ENCODE results near the gene SLC38A6. TPM values are rescaled to one million over a fixed set of nuclear protein-coding genes. Genes with fewer than 3 reads are reported as not detected.

Gene SLC38A6
- total RNA-seq, 1 experiment from 2014 or later, result 6.0 TPM

- no peak overlapping the region for H3K27ac ChIP-seq (ENCODE audit: insufficient read length, low read depth, low read length)
- no peaks in the 10 kb centered on the region for H3K9me3 Mint-ChIP-seq
- H3T11ph ChIP-seq (ENCODE audit: low read length), result no peak overlapping the region
- no peaks in the 10 kb centered on the region for H3K79me1 ChIP-seq (ENCODE audit: insufficient read depth, low read depth, low read length, poor library complexity, severe bottlenecking)
- H4K8ac ChIP-seq (replicated peaks; ENCODE audit: insufficient read length, low read depth, low read length), result no peak overlapping the region
- no peak overlapping the region for H4K91ac ChIP-seq (ENCODE audit: insufficient read length, low read depth, low read length)
- H2BK120ac ChIP-seq (ENCODE audit: low read depth, low read length, poor library complexity, severe bottlenecking), result no peak overlapping the region
- H3K23me2 ChIP-seq (ENCODE audit: insufficient read length, low read depth, low read length, poor library complexity, severe bottlenecking), result no peaks in the 10 kb centered on the region
- H2BK12ac ChIP-seq (ENCODE audit: insufficient read length, low read depth, low read length), result no peak overlapping the region
- H2AK5ac ChIP-seq (ENCODE audit: insufficient read length, low read length), result no peak overlapping the region
- no peak overlapping the region for H2BK5ac ChIP-seq (ENCODE audit: insufficient read length, low read length)
- DNase-seq, result no peak
- no peak overlapping the region for H4K5ac ChIP-seq (ENCODE audit: insufficient read length, low read depth, low read length)
- no peak overlapping the region for H3K4me2 ChIP-seq (ENCODE audit: insufficient read depth, insufficient read length, low read length)
- no peak overlapping the region for H3K27ac Mint-ChIP-seq
- no peak for TF ChIP-seq CTCF (conservative IDR thresholded peaks at IDR 0.05)
- H3K23ac ChIP-seq (ENCODE audit: insufficient read length, low read depth, low read length), result no peak overlapping the region
- H3K4me1 Mint-ChIP-seq, result peaks cover 7% of the 10 kb centered on the region in 2 experiments; a peak in 3 of 4 replicates
- H3K4ac ChIP-seq (ENCODE audit: low read depth, low read length), result no peak overlapping the region
- H2AFZ ChIP-seq (ENCODE audit: low read length), result no peak overlapping the region
- no peak overlapping the region for H2BK15ac ChIP-seq (ENCODE audit: low read depth, low read length)
- H3K9ac ChIP-seq (ENCODE audit: extremely low read depth, insufficient read length, low read length), result no peak overlapping the region
- H3K79me2 ChIP-seq (ENCODE audit: insufficient read depth, low read length), result no peaks in the 10 kb centered on the region
- H3K4me1 ChIP-seq (ENCODE audit: insufficient read depth, low read length), result peaks cover 3% of the 10 kb centered on the region; the same call in 1 of the 2 replicates
- H4K20me1 ChIP-seq (ENCODE audit: control insufficient read depth, insufficient read depth, insufficient read length), result no peaks in the 10 kb centered on the region
- no peaks in the 10 kb centered on the region for H3K27me3 Mint-ChIP-seq (ENCODE audit: low read depth)
- H3K56ac ChIP-seq (ENCODE audit: insufficient read length, low read depth, low read length), result no peak overlapping the region
- no peak overlapping the region for H3K4me3 Mint-ChIP-seq
- H3K9me3 ChIP-seq (ENCODE audit: control insufficient read depth, low read depth, low read length), result no peaks in the 10 kb centered on the region
- no peak overlapping the region for H3K14ac ChIP-seq (ENCODE audit: insufficient read depth, low read length)
- no peaks in the 10 kb centered on the region for H3K27me3 ChIP-seq (ENCODE audit: insufficient read depth, low read length)
- H3K36me3 Mint-ChIP-seq (ENCODE audit: insufficient read depth in 1 of 3, low read depth in 3 of 3), result no peaks in the 10 kb centered on the region
- H2BK20ac ChIP-seq (ENCODE audit: low read depth, low read length, poor library complexity, severe bottlenecking), result no peak overlapping the region
- H3K18ac ChIP-seq (ENCODE audit: insufficient read length, low read depth, low read length), result no peak overlapping the region
Observed at GRCh38 chr14:61042220-61042619, 61.2 kb downstream of the SLC38A6 start.
